ENCODE results near the gene MYH13. TPM values are rescaled to one million over a fixed set of nuclear protein-coding genes. Genes with fewer than 3 reads are reported as not detected.

MYH13 gene
- total RNA-seq, 2 experiments from 2014 or later = not detected

- Histone ChIP-seq H3K9me3 (ENCODE audit: control insufficient read depth in 1 of 2, insufficient read depth in 1 of 2, low read length in 2 of 2) (no peaks in the 10 kb centered on the region), H3K27ac (ENCODE audit: low read depth in 1 of 2, low read length in 2 of 2) (no peak overlapping the region), H3K27me3 (ENCODE audit: control insufficient read depth in 1 of 2, insufficient read depth in 2 of 2, low read length in 2 of 2) (no peaks in the 10 kb centered on the region), H3K4me3 (ENCODE audit: low read length) (no peak overlapping the region), H3K36me3 (ENCODE audit: insufficient read depth, low read length) (no peaks in the 10 kb centered on the region), H3K4me1 (ENCODE audit: insufficient read depth, low read length) (no peaks in the 10 kb centered on the region)
- Mint-ChIP-seq H3K36me3 (ENCODE audit: low read depth) (no peaks in the 10 kb centered on the region), H3K27ac (no peak overlapping the region), H3K4me3 (no peak overlapping the region), H3K4me1 (ENCODE audit: low read depth) (no peaks in the 10 kb centered on the region), H3K9me3 (peaks cover 2% of the 10 kb centered on the region), H3K27me3 (peaks cover 4% of the 10 kb centered on the region)
- no peak for ATAC-seq (ENCODE audit: poor library complexity)
- intact Hi-C loops (cut with DNase I, micrococcal nuclease) = no loop called here
- CTCF ChIA-PET = no interaction called here
- DNase-seq = no peak
- POLR2A ChIA-PET = no interaction called here
- TF ChIP-seq CTCF (IDR thresholded peaks at IDR 0.05) = no peak
Observed at GRCh38 chr17:10420811-10421210, 48.0 kb upstream of the MYH13 start.

DNA sequence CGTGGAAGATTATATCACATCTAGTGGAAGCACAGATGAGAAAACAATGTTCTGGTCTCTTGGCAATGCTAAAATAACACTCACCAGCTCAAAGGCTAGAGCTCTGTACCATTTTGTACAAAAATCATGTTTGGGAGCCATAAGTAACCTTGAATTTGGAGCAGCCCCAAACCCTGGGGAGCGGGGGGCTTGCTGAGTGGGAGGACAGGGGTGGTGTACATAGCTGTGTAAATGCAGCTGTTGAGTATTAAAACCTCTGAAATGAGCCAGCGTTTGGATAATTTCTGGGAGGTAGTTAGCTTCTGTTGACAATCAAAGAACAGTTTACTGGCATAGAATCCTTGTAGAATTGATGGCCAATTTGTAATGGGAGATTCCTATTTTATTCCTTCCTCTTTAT is 44.6 kb upstream of the MYH13 start:
- no peaks in the 10 kb centered on the region for H3K9me3 ChIP-seq (ENCODE audit: control insufficient read depth in 1 of 2, insufficient read depth in 1 of 2, low read length in 2 of 2)
- ChIA-PET POLR2A (no interaction called here), CTCF (no interaction called here)
- no peaks in the 10 kb centered on the region for H3K4me1 ChIP-seq (ENCODE audit: insufficient read depth, low read length)
- H3K4me3 ChIP-seq (ENCODE audit: low read length) = no peak overlapping the region
- intact Hi-C loops (cut with DNase I, micrococcal nuclease) = no loop called here
- no peaks in the 10 kb centered on the region for H3K36me3 ChIP-seq (ENCODE audit: insufficient read depth, low read length)
- no peak overlapping the region for H3K27ac Mint-ChIP-seq
- ATAC-seq (ENCODE audit: poor library complexity) = no peak
- H3K4me3 Mint-ChIP-seq = no peak overlapping the region
- no peaks in the 10 kb centered on the region for H3K36me3 Mint-ChIP-seq (ENCODE audit: low read depth)
- no peak for TF ChIP-seq CTCF (IDR thresholded peaks at IDR 0.05)
- H3K4me1 Mint-ChIP-seq (ENCODE audit: low read depth) = no peaks in the 10 kb centered on the region
- no peak overlapping the region for H3K27ac ChIP-seq (ENCODE audit: low read depth in 1 of 2, low read length in 2 of 2)
- no peaks in the 10 kb centered on the region for H3K9me3 Mint-ChIP-seq
- H3K27me3 ChIP-seq (ENCODE audit: control insufficient read depth in 1 of 2, insufficient read depth in 2 of 2, low read length in 2 of 2) = no peaks in the 10 kb centered on the region
- DNase-seq = no peak
- H3K27me3 Mint-ChIP-seq = no peaks in the 10 kb centered on the region

- Mint-ChIP-seq H3K9me3 (no peaks in the 10 kb centered on the region), H3K4me1 (ENCODE audit: low read depth) (no peaks in the 10 kb centered on the region), H3K27ac (no peak overlapping the region), H3K27me3 (no peaks in the 10 kb centered on the region), H3K36me3 (ENCODE audit: low read depth) (no peaks in the 10 kb centered on the region), H3K4me3 (no peak overlapping the region)
- ChIA-PET CTCF (no interaction called here), POLR2A (no interaction called here)
- Histone ChIP-seq H3K27me3 (ENCODE audit: control insufficient read depth in 1 of 2, insufficient read depth in 2 of 2, low read length in 2 of 2) (no peaks in the 10 kb centered on the region), H3K36me3 (ENCODE audit: insufficient read depth, low read length) (no peaks in the 10 kb centered on the region), H3K4me1 (ENCODE audit: insufficient read depth, low read length) (no peaks in the 10 kb centered on the region), H3K9me3 (ENCODE audit: control insufficient read depth in 1 of 2, insufficient read depth in 1 of 2, low read length in 2 of 2) (no peaks in the 10 kb centered on the region), H3K4me3 (ENCODE audit: low read length) (no peak overlapping the region), H3K27ac (ENCODE audit: low read depth in 1 of 2, low read length in 2 of 2) (no peak overlapping the region)
- ATAC-seq (ENCODE audit: poor library complexity) (no peak), DNase-seq (no peak)
- intact Hi-C loops (cut with DNase I, micrococcal nuclease) = no loop called here
- no peak for TF ChIP-seq CTCF (IDR thresholded peaks at IDR 0.05)
Observed at GRCh38 chr17:10415161-10415560, 42.4 kb upstream of the MYH13 start.

Measured in CD4-positive, alpha-beta T cell (primary cell).